Measurements from ENCODE around the gene ACTN1.
A peak's percentile ranks its signal among the peaks of the same experiment; 100 is the strongest.
"Not testable (repeated sequence)": the region's sequence is repeated elsewhere in the genome, so short reads cannot be mapped to it uniquely, and the experiment has no call there.

The ACTN1 gene

GRCh38 chr14:68853749-68854148 lies 125.4 kb downstream of the ACTN1 start:
- DNase-seq, result no peak

- DNase-seq, result not testable (repeated sequence)
Observed at GRCh38 chr14:68852493-68852892, 126.6 kb downstream of the ACTN1 start.

DNA sequence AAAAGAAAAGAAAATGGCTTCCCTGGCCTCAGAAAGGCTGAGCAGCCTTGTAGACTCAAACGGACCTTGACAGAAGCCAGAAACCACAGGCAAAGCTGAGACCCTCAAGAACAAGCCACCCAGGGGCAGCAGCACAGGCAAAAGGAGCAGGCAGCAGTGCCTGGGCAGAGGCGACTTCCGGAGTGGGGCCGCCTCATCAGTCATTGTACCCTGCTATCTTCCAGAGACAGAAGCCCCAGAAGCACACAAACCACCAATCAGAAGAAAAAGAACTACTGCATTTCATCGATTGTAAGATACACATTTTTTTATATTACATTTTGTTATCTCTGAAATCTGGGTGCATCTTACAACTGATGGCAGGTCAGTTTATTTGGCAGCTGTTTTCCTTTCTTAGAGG lies 128.0 kb downstream of the ACTN1 start:
- no peak for DNase-seq

DNA sequence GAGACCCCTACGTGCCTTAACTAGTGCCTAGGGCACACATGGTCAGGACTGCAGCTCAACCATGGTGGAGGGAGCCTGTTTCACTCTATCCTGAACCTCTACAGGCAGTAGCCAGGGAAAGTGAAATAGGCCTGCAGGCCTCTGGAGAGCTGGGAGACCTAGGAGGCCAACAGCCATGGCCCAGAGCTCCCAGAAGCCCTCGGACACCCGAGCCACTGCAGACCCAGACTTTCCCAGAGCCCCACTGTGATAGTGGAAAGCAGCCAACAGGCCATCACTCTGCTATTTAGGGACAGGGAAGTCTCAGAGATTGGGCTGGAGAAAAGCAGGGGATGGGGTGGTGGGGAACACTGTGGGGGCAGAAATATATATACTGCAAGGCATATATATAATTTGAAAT lies 129.7 kb downstream of the ACTN1 start:
- no peak for DNase-seq

GRCh38 chr14:68848253-68848652 lies 130.8 kb downstream of the ACTN1 start:
- no peak for DNase-seq

DNA sequence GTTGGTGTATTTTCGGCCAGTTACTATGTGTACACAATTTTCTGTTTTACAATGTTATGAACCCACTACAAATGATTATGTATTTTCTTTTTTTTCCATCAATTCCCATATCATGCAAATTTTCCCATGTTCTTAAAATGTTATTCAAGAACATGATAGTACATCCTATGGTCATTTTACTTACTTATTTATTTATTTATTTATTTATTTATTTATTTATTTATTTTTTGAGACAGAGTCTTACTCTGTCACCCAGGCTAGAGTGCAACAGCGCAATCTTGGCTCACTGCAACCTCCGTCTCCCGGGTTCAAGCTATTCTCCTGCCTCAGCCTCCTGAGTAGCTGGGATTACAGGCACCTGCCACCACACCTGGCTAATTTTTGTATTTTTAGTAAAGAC lies 131.5 kb downstream of the ACTN1 start:
- not testable (repeated sequence) for DNase-seq

DNA sequence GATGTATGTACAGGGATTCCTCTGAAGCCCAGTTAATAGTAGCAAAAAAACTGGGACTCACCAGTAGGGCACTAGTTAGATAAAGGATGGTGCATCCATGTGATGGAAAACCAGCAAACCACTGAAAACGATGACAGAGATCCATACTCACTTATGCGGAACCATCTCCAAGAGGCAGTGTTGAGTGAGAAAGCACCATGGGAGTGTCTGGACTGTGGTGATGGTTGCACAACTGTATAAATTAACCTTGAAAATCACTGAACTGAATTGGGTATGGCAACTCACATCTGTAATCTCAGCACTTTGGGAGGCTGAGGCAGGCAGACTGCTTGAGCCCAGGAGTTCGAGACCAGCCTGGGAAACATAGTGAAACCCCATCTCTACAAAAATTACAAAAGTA lies 132.6 kb downstream of the ACTN1 start:
- no peak for DNase-seq

DNA sequence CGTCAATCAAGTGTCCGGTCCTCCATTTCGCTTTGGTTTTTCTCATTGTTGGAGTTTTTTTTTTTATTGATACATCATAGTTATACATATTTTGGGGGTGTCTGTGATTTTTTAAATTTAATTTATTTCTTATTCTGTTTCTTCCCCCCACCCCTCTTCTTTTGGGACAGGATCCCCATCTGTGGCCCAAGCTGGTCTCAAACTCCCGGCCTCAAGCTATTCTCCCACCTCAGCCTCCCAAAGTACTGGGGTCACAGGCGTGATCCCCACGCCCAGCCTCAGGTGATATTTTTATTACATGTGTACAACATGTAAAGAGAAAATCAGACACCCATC lies 134.9 kb downstream of the ACTN1 start:
- DNase-seq, result no peak

DNA sequence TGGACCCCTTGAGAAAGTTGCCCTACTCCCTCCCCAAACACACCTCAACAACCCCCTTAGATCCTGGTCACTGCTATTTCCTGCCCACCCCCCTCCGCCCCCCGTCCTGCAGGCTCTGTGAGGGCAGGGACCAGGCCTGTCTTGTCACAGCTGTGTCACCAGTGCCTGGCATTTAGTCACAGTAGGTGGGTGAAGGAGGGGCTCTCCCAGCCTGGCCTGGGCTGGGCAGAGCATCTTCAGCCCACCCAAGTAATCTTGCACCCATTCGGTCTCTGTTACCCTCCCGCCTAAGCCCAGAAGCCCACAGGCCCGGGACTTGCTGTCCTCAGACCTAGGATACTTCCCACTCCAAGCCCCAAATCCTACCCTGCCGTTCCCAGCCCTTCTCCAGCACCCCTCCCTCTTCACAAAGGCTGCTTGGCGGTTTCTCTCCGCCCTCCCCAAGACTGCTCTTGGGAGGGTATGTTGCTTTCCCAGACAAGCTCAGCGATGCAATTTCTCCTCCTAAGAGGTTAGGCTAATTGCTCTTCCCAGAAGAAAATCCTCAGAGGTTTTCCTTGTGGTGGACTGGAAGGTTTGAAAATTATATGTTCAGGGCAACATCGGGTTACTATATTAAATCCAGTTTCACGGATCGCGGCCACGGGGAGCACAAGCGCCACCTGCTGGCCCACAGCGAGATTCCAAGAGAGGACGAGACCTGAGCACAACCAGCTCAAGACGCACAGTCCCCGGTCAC lies 135.5 kb downstream of the ACTN1 start:
- peak; percentile 28 for DNase-seq

DNA sequence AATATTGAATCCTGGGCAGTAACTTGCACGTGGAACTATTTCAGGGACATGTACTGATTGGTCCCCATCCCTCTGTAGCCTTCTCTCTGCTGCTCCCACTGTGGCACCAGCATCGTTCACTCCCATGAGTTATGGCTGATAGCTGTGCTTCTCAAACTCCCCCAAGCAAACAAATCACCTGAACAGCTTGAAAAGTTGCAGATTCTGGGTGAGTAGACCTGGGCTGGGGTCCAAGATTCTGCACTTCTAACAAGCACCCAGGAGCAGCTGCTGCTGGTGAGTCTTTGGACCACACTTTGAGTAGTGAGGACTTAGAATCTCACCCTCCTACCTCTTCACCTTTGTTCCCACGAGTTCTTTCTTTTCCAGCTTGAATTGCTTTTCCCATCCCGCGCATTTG lies 136.8 kb downstream of the ACTN1 start:
- no peak for DNase-seq

DNA sequence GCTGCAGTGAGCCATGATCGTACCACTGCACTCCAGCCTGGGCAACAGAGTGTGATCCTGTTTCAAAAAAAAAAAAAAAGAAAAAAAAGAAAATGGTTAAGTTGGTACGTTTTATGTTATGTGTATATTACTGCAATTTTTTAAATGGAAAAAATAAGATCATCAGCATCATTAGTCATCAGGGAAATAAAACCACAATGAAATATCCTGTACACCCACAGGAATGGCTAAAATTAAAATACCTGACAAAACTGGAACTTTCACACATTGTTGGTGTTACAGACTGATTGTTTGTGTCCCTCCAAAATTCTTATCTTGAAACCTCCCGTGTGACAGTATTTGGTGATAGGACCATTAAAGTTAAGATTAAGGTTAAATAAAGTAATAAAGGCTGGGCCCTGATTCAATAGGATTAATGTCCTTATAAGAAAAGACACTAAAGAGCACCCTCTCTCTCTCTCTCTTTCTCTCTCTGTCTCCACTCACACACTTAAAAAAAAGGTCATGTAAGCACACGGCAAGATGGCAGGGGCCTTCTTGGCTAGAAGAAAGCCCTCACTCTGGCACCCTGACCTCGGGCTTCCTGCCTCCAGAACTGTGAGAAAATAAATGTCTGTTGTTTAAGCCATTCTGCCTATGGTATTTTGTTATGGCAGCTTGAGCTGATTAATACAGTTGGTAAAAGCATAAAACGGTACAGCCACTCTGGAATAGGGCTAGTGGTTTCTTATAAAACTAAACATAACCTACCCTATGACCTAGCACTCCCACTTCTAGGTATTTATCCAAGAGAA lies 137.9 kb downstream of the ACTN1 start:
- no peak for DNase-seq

DNA sequence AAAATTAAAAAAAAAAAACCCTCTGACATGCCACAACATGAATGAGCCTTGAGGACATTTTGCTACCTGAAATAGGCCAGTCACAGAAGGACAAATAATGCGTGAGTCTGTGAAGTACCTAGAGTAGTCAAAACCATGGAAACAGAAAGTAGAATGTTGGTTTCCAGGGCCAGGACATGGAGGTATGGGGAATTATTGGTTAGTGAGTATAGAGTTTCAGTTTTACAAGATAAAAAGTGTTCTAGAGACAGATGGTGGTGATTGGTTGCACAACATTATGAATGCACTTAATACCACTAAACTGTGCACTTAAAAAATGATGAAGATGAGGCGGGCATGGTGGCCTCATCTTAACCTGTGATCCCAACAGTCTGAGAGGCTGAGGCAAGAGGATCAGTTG lies 138.6 kb downstream of the ACTN1 start:
- DNase-seq, result no peak

DNA sequence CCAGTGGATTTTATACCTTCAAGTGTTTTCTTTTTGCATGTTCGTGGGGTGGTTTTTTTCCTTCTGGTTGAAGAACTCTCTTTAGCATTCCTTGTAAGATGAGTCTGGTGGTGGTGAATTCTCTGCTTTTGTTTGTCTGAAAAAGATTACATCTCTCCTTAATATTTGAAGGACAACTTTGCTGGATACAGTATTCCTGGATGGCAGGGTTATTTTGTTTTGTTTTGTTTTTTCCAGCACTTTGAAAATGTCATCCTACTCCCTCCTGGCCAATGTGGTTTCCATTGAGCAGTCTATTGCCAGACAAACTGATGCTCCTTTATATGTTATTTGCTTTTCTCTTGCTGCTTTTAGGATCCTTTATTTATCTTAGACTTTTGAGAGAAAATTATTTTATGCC lies 143.0 kb downstream of the ACTN1 start:
- DNase-seq, result no peak

DNA sequence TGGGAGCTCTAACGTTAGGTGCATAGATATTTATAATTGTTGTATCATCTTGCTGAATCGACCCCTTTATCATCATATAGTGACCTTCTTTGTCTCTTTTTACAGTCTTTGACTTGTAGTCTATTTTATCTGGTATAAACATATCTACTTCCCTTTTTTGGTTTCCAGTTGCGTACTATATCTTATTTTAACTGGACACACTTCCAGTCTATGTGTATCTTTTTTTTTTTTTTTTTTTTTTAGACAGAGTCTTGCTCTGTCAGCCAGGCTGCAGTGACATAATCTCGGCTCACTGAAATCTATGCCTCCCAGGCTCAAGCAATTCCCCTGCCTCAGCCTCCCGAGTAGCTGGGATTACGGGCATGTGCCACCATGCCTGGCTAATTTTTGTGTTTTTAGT lies 144.3 kb downstream of the ACTN1 start:
- DNase-seq, result no peak

DNA sequence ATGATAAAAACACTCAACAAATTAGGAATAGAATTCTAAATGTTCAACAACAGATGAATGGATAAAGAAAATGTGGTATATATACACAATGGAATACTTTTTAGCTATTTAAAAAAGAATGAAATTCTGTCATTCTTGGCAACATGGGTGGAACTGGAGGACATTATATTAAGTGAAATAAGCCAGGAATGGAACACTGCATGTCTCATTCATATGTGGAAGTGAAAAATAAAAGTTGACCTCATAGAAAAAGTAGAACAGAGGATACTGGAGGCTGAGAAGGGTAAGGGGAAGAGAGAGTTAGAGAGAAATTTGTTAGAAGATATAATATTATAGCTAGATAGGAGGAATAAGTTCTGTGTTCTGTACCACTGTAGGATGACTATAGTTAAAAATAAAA lies 150.4 kb downstream of the ACTN1 start:
- DNase-seq, result no peak

DNA sequence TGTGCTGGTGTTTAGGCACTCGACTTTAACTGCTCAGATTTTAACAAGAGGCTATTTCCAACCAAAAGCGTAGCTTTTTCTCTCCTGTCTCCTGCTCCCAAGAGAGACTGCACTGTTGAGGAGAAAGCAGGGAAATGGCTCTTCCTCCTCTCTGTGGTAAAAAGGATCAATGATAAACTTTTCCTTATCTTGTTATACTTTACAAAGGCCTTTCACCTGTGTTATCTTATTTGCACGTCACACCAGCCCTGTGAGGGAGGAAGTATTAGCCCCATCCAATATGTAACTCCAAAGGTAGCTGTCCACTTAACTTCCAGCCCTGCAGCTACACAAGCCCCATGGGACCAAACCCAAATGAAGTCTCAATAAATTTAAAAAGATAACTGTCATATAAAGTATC lies 153.4 kb downstream of the ACTN1 start:
- DNase-seq, result no peak

GRCh38 chr14:68824517-68825347 lies 154.4 kb downstream of the ACTN1 start:
- peak; percentile 46 for DNase-seq

DNA sequence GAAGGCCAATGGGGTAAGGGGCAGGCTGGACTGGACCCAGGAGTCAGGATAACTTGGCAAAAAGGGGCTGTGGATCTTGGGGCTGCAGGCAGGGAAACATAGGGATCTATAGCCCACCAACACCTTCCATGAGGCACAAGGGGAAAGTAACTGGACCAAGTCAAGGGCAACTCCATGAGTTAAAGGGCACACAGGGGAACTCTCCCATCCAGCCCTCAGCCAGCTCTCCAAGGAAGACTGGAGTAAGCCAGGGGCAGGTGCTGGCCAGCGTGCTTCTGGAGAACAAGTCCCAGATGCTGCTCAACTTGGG lies 154.9 kb downstream of the ACTN1 start:
- no peak for DNase-seq
